AG04449 (cell line): ENCODE results near the gene DOCK4.

ENCODE experiments used
- CTCF ChIA-PET: fragments of 350-600 bp; formaldehyde crosslinking; extraction: SDS; loops from one replicate; lab custom pipeline; 2021; ENCODE audit warnings: antibody characterized with exemption; lab: Yijun Ruan, JAX
- POLR2A ChIA-PET: fragments of 400-600, 350-600 bp; formaldehyde crosslinking; extraction: SDS; loops from one replicate; lab custom pipeline; 2020; ENCODE audit warnings: antibody characterized with exemption, inconsistent platforms; lab: Yijun Ruan, JAX
- DNase-seq: peaks from one replicate; pipeline ENCODE4 v3.0.0-alpha.2; 2010; ENCODE audit warnings: low read depth, low spot score
- H3K4me3 ChIP-seq: 2 replicates; pipeline ENCODE4 v1.5.1; 2011; ENCODE audit warnings: low read depth, mild to moderate bottlenecking, control low read depth, low read length
- CTCF ChIP-seq: IDR thresholded peaks from one replicate; pipeline ENCODE4 v1.5.1; 2011; ENCODE audit warnings: mild to moderate bottlenecking, moderate library complexity, low read length, control low read depth, inconsistent platforms; ENCODE audit not compliant: insufficient read depth; ENCODE audit errors: missing control alignments

Gene DOCK4

GRCh38 chr7:111711426-111712065 lies 494.7 kb downstream of the DOCK4 start:
- no peak for DNase-seq
- CTCF ChIA-PET = no interaction called here
- H3K4me3 ChIP-seq = no peak overlapping the region
- POLR2A ChIA-PET = no interaction called here
- no peak for TF ChIP-seq CTCF

- POLR2A ChIA-PET = no interaction called here
- H3K4me3 ChIP-seq = no peak overlapping the region
- DNase-seq = no peak
- CTCF ChIA-PET = no interaction called here
- no peak for TF ChIP-seq CTCF
These were observed 495.3 kb downstream of the DOCK4 start for GRCh38 chr7:111710839-111711380.

- ChIA-PET POLR2A (no interaction called here), CTCF (interaction anchor here (2.1 kb wide), 1 partner anchor 28 kb away, joined by 5 read pairs; no protein-coding TSS in a partner anchor)
- DNase-seq = no peak
- TF ChIP-seq CTCF = no peak
- H3K4me3 ChIP-seq = no peak overlapping the region
These were observed 498.1 kb downstream of the DOCK4 start for GRCh38 chr7:111708072-111708471.

GRCh38 chr7:111705807-111706206 lies 500.4 kb downstream of the DOCK4 start:
- TF ChIP-seq CTCF = no peak
- no peak overlapping the region for H3K4me3 ChIP-seq
- CTCF ChIA-PET = no interaction called here
- POLR2A ChIA-PET = no interaction called here
- no peak for DNase-seq

GRCh38 chr7:111697771-111698170 lies 508.4 kb downstream of the DOCK4 start:
- CTCF ChIA-PET = no interaction called here
- no peak overlapping the region for H3K4me3 ChIP-seq
- DNase-seq = no peak
- POLR2A ChIA-PET = no interaction called here
- no peak for TF ChIP-seq CTCF

GRCh38 chr7:111694376-111694775 lies 511.8 kb downstream of the DOCK4 start:
- POLR2A ChIA-PET = no interaction called here
- no peak overlapping the region for H3K4me3 ChIP-seq
- CTCF ChIA-PET = no interaction called here
- no peak for TF ChIP-seq CTCF
- DNase-seq = no peak
